Tibial artery (tissue), 4 donors: ENCODE data around the gene TRIM24.

Source experiments
- DNase-seq, 2 donors: peaks; one replicate each; pipeline ENCODE4 v3.0.0-alpha.2; 2019
- H3K27ac ChIP-seq, 2 donors: fragments of 200-600 bp; sonication (generic) in 1 of 2; 1 replicate in 1 of 2; 2 replicates in 1 of 2; pipeline ENCODE4 v1.5.1; 2018 to 2019; ENCODE audit warnings: mild to moderate bottlenecking in 1 of 2
- H3K27me3 ChIP-seq, 2 donors: fragments of 200-600 bp; sonication (generic) in 1 of 2; one replicate each; pipeline versions ENCODE4 v1.5.1 to v1.6.0; 2016 to 2019
- H3K36me3 ChIP-seq, 3 donors: fragments of 200-600 bp; sonication (generic) in 2 of 3; one replicate each; pipeline ENCODE4 v1.5.1; 2016 to 2019; ENCODE audit warnings: mild to moderate bottlenecking in 2 of 3
- H3K4me1 ChIP-seq, 4 donors: fragments of 200-600 bp; sonication (generic) in 2 of 4; 1 replicate in 3 of 4; 2 replicates in 1 of 4; pipeline ENCODE4 v1.5.1; 2016 to 2019
- H3K4me3 ChIP-seq, 2 donors: fragments of 200-600 bp; sonication (generic) in 1 of 2; 1 replicate in 1 of 2; 2 replicates in 1 of 2; pipeline ENCODE4 v1.5.1; 2018 to 2019; ENCODE audit warnings: mild to moderate bottlenecking in 2 of 2
- H3K9me3 ChIP-seq, 3 donors: fragments of 200-600 bp; sonication (generic) in 1 of 3; one replicate each; pipeline ENCODE4 v1.5.1; 2016 to 2019
- CTCF ChIP-seq, 2 experiments: fragments of 200-600 bp in 1 of 2; fragments of 450-650 bp in 1 of 2; IDR thresholded peaks; one replicate each; pipeline ENCODE4 v1.5.1; 2017 to 2019; ENCODE audit warnings: antibody characterized with exemption in 2 of 2, mild to moderate bottlenecking in 1 of 2, moderate library complexity in 1 of 2
- intact Hi-C: fragments of 100-400 bp; cut with DNase I; formaldehyde crosslinking; loops from one replicate; pipeline ENCODE4 v1.15.0; 2023; ENCODE audit warnings: low total_unique reads

TRIM24 gene

GRCh38 chr7:138436388-138436787, 23.7 kb upstream of the TRIM24 start:
- H3K9me3 ChIP-seq = peaks cover 0 to 1% (median 0%) of the 10 kb centered on the region in 3 donors
- H3K36me3 ChIP-seq = no peaks in the 10 kb centered on the region
- H3K27me3 ChIP-seq = no peaks in the 10 kb centered on the region
- H3K27ac ChIP-seq = no peak overlapping the region
- H3K4me1 ChIP-seq = no peaks in the 10 kb centered on the region
- DNase-seq = no peak
- TF ChIP-seq CTCF (IDR thresholded peaks at IDR 0.05) = no peak
- intact Hi-C loops = no loop called here
- no peak overlapping the region for H3K4me3 ChIP-seq

- Histone ChIP-seq H3K27ac (no peak overlapping the region), H3K36me3 (no peaks in the 10 kb centered on the region), H3K27me3 (no peaks in the 10 kb centered on the region), H3K4me1 (no peaks in the 10 kb centered on the region), H3K4me3 (no peak overlapping the region), H3K9me3 (no peaks in the 10 kb centered on the region)
- no peak for DNase-seq
- intact Hi-C loops = no loop called here
- no peak for TF ChIP-seq CTCF (IDR thresholded peaks at IDR 0.05)
Observed at GRCh38 chr7:138440460-138440859, 19.6 kb upstream of the TRIM24 start.

GRCh38 chr7:138442822-138443221, 17.2 kb upstream of the TRIM24 start:
- Histone ChIP-seq H3K9me3 (no peaks in the 10 kb centered on the region), H3K4me3 (no peak overlapping the region), H3K27ac (no peak overlapping the region), H3K4me1 (no peaks in the 10 kb centered on the region), H3K27me3 (no peaks in the 10 kb centered on the region), H3K36me3 (no peaks in the 10 kb centered on the region)
- TF ChIP-seq CTCF (IDR thresholded peaks at IDR 0.05) = no peak
- intact Hi-C loops = no loop called here
- DNase-seq = no peak

- Histone ChIP-seq H3K36me3 (no peaks in the 10 kb centered on the region), H3K4me3 (no peak overlapping the region), H3K4me1 (no peaks in the 10 kb centered on the region), H3K9me3 (no peaks in the 10 kb centered on the region), H3K27ac (no peak overlapping the region), H3K27me3 (no peaks in the 10 kb centered on the region)
- no peak for TF ChIP-seq CTCF (IDR thresholded peaks at IDR 0.05)
- no peak for DNase-seq
- intact Hi-C loops = no loop called here
Observed at GRCh38 chr7:138449580-138449979, 10.5 kb upstream of the TRIM24 start.

- DNase-seq = no peak
- Histone ChIP-seq H3K9me3 (no peaks in the 10 kb centered on the region), H3K36me3 (no peaks in the 10 kb centered on the region), H3K27ac (no peak overlapping the region), H3K27me3 (no peaks in the 10 kb centered on the region), H3K4me3 (no peak overlapping the region), H3K4me1 (no peaks in the 10 kb centered on the region)
- intact Hi-C loops = no loop called here
- TF ChIP-seq CTCF (IDR thresholded peaks at IDR 0.05) = no peak
Observed at GRCh38 chr7:138455609-138456008, 4.5 kb upstream of the TRIM24 start.

- intact Hi-C loops = no loop called here
- no peak for TF ChIP-seq CTCF (IDR thresholded peaks at IDR 0.05)
- H3K27ac ChIP-seq = no peak overlapping the region
- no peak for DNase-seq
- no peak overlapping the region for H3K4me3 ChIP-seq
- no peaks in the 10 kb centered on the region for H3K4me1 ChIP-seq
- H3K9me3 ChIP-seq = no peaks in the 10 kb centered on the region
- H3K27me3 ChIP-seq = no peaks in the 10 kb centered on the region
- H3K36me3 ChIP-seq = no peaks in the 10 kb centered on the region
Observed at GRCh38 chr7:138456220-138456619, 3.8 kb upstream of the TRIM24 start.
